Measurements from ENCODE around the gene LRRC2.

DNA sequence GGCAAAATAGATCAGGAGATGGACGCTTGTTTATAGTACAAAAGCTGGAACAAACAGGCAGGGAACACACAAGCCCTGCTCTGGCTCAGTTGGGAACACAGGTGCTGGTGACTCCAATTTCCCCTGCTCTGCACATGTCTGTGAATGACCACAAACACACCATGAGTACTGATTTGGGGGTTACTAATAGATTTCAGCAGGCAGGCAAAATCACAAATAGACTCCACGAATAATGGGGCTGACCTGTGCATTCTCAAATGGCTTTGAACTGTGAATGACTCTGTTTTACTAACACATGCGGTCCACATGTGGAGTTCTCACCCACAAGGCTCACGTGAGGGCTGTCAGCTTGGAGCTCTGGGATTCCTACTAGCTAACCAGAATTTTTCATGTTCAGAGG is 64.4 kb downstream of the LRRC2 start:
- TF ChIP-seq POLR2AphosphoS5 (IDR thresholded peaks at IDR 0.05): no peak
- TF ChIP-seq, protein P1, sequence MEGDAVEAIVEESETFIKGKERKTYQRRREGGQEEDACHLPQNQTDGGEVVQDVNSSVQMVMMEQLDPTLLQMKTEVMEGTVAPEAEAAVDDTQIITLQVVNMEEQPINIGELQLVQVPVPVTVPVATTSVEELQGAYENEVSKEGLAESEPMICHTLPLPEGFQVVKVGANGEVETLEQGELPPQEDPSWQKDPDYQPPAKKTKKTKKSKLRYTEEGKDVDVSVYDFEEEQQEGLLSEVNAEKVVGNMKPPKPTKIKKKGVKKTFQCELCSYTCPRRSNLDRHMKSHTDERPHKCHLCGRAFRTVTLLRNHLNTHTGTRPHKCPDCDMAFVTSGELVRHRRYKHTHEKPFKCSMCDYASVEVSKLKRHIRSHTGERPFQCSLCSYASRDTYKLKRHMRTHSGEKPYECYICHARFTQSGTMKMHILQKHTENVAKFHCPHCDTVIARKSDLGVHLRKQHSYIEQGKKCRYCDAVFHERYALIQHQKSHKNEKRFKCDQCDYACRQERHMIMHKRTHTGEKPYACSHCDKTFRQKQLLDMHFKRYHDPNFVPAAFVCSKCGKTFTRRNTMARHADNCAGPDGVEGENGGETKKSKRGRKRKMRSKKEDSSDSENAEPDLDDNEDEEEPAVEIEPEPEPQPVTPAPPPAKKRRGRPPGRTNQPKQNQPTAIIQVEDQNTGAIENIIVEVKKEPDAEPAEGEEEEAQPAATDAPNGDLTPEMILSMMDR (IDR thresholded peaks at IDR 0.05): no peak
- TF ChIP-seq POLR2A (IDR thresholded peaks at IDR 0.05): no peak

All from breast epithelium (tissue), 3 donors.